NB4 (cell line): Measurements from ENCODE around the gene STN1.

Source experiments
- POLR2A ChIP-seq: IDR thresholded peaks from 2 replicates; pipeline ENCODE4 v1.6.1; 2011; ENCODE audit warnings: mild to moderate bottlenecking; ENCODE audit not compliant: insufficient read length; ENCODE audit errors: extremely low read depth
- TF ChIP-seq, protein P1 (sequence below): IDR thresholded peaks from one replicate; pipeline ENCODE4 v1.5.1; 2012; ENCODE audit warnings: low read depth, low read length

DNA sequence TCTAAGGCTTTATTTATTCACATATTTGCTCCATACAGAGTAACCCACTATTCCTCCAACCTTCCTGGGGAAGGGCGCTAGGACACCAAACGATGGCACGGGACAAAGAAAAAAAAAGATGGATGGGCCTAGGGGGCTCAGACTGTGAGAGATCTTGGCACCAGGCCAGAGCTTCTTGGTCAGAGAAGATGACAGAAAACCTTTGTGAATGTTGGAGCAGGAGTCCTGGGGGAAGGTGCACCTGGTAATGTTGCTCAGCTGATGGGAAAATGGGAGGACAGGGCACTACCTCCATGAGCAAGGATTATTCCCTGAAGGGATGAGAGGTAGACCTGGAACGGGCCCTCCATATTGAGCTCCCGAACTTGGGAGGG lies 61.2 kb downstream of the STN1 start:
- TF ChIP-seq POLR2A, result no peak
- TF ChIP-seq, protein P1, sequence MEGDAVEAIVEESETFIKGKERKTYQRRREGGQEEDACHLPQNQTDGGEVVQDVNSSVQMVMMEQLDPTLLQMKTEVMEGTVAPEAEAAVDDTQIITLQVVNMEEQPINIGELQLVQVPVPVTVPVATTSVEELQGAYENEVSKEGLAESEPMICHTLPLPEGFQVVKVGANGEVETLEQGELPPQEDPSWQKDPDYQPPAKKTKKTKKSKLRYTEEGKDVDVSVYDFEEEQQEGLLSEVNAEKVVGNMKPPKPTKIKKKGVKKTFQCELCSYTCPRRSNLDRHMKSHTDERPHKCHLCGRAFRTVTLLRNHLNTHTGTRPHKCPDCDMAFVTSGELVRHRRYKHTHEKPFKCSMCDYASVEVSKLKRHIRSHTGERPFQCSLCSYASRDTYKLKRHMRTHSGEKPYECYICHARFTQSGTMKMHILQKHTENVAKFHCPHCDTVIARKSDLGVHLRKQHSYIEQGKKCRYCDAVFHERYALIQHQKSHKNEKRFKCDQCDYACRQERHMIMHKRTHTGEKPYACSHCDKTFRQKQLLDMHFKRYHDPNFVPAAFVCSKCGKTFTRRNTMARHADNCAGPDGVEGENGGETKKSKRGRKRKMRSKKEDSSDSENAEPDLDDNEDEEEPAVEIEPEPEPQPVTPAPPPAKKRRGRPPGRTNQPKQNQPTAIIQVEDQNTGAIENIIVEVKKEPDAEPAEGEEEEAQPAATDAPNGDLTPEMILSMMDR, result no peak
